Measurements from ENCODE around the gene RGP1. TPM values are rescaled to one million over a fixed set of nuclear protein-coding genes. Genes with fewer than 3 reads are reported as not detected.
A peak's percentile ranks its signal among the peaks of the same experiment; 100 is the strongest.

Gene RGP1
- total RNA-seq, 1 donor from 2014 or later = 24.8 TPM

GRCh38 chr9:35714579-35715252 is 34.4 kb upstream of the RGP1 start:
- no peak for DNase-seq (ENCODE audit: low spot score in 2 of 2)
- peaks cover 100% of the 10 kb centered on the region in 2 donors for H3K36me3 ChIP-seq
- H3K4me3 ChIP-seq = no peak overlapping the region
- intact Hi-C loops (cut with DNase I) = no loop called here
- peaks cover 0 to 3% of the 10 kb centered on the region in 2 donors for H3K4me1 ChIP-seq
- H3K27ac ChIP-seq = peak overlapping the region; percentile 61 to 74
- no peaks in the 10 kb centered on the region for H3K9me3 ChIP-seq
- H3K27me3 ChIP-seq = no peaks in the 10 kb centered on the region
- no peak for TF ChIP-seq CTCF (IDR thresholded peaks at IDR 0.05)

- no peaks in the 10 kb centered on the region for H3K9me3 ChIP-seq
- no peak overlapping the region for H3K4me3 ChIP-seq
- H3K36me3 ChIP-seq = peaks cover 100% of the 10 kb centered on the region in 2 donors
- peak overlapping the region; percentile 51 to 74 for H3K27ac ChIP-seq
- no peak for DNase-seq (ENCODE audit: low spot score in 2 of 2)
- H3K27me3 ChIP-seq = no peaks in the 10 kb centered on the region
- H3K4me1 ChIP-seq = peaks cover 0 to 3% of the 10 kb centered on the region in 2 donors
- intact Hi-C loops (cut with DNase I) = no loop called here
- TF ChIP-seq CTCF (IDR thresholded peaks at IDR 0.05) = peak; percentile 13 to 52 (median 39)
These were observed 32.9 kb upstream of the RGP1 start for GRCh38 chr9:35716230-35716629.

- Histone ChIP-seq H3K4me3 (no peak overlapping the region), H3K36me3 (peaks cover 100% of the 10 kb centered on the region in 2 donors), H3K27me3 (no peaks in the 10 kb centered on the region), H3K4me1 (peaks cover 0 to 3% of the 10 kb centered on the region in 2 donors), H3K9me3 (no peaks in the 10 kb centered on the region), H3K27ac (peak overlapping the region; percentile 51 to 74)
- intact Hi-C loops (cut with DNase I) = no loop called here
- no peak for TF ChIP-seq CTCF (IDR thresholded peaks at IDR 0.05)
- DNase-seq (ENCODE audit: low spot score in 2 of 2) = no peak
These were observed 31.8 kb upstream of the RGP1 start for GRCh38 chr9:35717132-35717870.

- Histone ChIP-seq H3K4me1 (peaks cover 0 to 3% of the 10 kb centered on the region in 2 donors), H3K36me3 (peaks cover 100% of the 10 kb centered on the region in 2 donors), H3K4me3 (no peak overlapping the region), H3K9me3 (no peaks in the 10 kb centered on the region), H3K27ac (peak overlapping the region in 1 of 2 donors; percentile 19), H3K27me3 (no peaks in the 10 kb centered on the region)
- intact Hi-C loops (cut with DNase I) = no loop called here
- no peak for TF ChIP-seq CTCF (IDR thresholded peaks at IDR 0.05)
- no peak for DNase-seq (ENCODE audit: low spot score in 2 of 2)
These were observed 30.2 kb upstream of the RGP1 start for GRCh38 chr9:35718721-35719511.

- intact Hi-C loops (cut with DNase I) = no loop called here
- Histone ChIP-seq H3K4me1 (peaks cover 0 to 3% of the 10 kb centered on the region in 2 donors), H3K27ac (peak overlapping the region in 1 of 2 donors; percentile 19), H3K27me3 (no peaks in the 10 kb centered on the region), H3K36me3 (peaks cover 100% of the 10 kb centered on the region in 2 donors), H3K9me3 (no peaks in the 10 kb centered on the region), H3K4me3 (no peak overlapping the region)
- no peak for TF ChIP-seq CTCF (IDR thresholded peaks at IDR 0.05)
- no peak for DNase-seq (ENCODE audit: low spot score in 2 of 2)
These were observed 29.5 kb upstream of the RGP1 start for GRCh38 chr9:35719546-35719945.
